Lung (tissue), 12 donors: ENCODE results near the gene B3GNT9. TPM values are rescaled to one million over a fixed set of nuclear protein-coding genes. Genes with fewer than 3 reads are reported as not detected.

Experiments
- ATAC-seq: fragments of 200-7000 bp; cut with Tn5 transposase; one replicate; pipeline ENCODE4 v1.9.1; 2020; ENCODE audit warnings: moderate number of reproducible peaks; ENCODE audit not compliant: insufficient read depth, low FRiP score
- DNase-seq, 3 donors: peaks; one replicate each; pipeline ENCODE4 v3.0.0-alpha.2; 2013 to 2017
- H3K27ac ChIP-seq, 2 donors: one replicate each; pipeline ENCODE4 v1.5.1; 2013; ENCODE audit warnings: mild to moderate bottlenecking in 2 of 2, moderate library complexity in 2 of 2, control low read depth in 1 of 2, inconsistent platforms in 1 of 2, low read depth in 1 of 2, low read length in 1 of 2
- H3K27me3 ChIP-seq, 3 donors: one replicate each; pipeline ENCODE4 v1.5.1; 2013; ENCODE audit warnings: low read length in 2 of 3; ENCODE audit not compliant: control insufficient read depth in 3 of 3, insufficient read depth in 3 of 3
- H3K36me3 ChIP-seq, 4 donors: one replicate each; pipeline ENCODE4 v1.5.1; 2013; ENCODE audit warnings: low read length in 4 of 4, mild to moderate bottlenecking in 1 of 4, moderate library complexity in 1 of 4; ENCODE audit not compliant: control insufficient read depth in 4 of 4, insufficient read depth in 4 of 4
- H3K4me1 ChIP-seq, 5 donors: one replicate each; pipeline ENCODE4 v1.5.1; 2013; ENCODE audit warnings: low read length in 5 of 5, mild to moderate bottlenecking in 2 of 5, moderate library complexity in 1 of 5; ENCODE audit not compliant: control insufficient read depth in 5 of 5, insufficient read depth in 5 of 5
- H3K4me3 ChIP-seq: one replicate; pipeline ENCODE4 v1.5.1; 2013; ENCODE audit warnings: mild to moderate bottlenecking, control low read depth, moderate library complexity
- H3K9ac ChIP-seq, 2 donors: one replicate each; pipeline ENCODE4 v1.5.1; 2013; ENCODE audit warnings: low read length in 2 of 2, control low read depth in 1 of 2; ENCODE audit not compliant: insufficient read depth in 1 of 2
- H3K9me3 ChIP-seq, 4 donors: one replicate each; pipeline ENCODE4 v1.5.1; 2013; ENCODE audit warnings: low read length in 3 of 4, mild to moderate bottlenecking in 1 of 4, moderate library complexity in 1 of 4; ENCODE audit not compliant: control insufficient read depth in 4 of 4, insufficient read depth in 3 of 4
- CTCF ChIP-seq: IDR thresholded peaks from 2 replicates; pipeline ENCODE4 v1.5.1; 2012; ENCODE audit warnings: mild to moderate bottlenecking; ENCODE audit errors: control extremely low read depth, extremely low read depth
- WGBS, 2 donors: extraction: QIAGEN DNeasy Blood & Tissue Kit; methylation state at CpG; one replicate each; pipeline ENCODE4 v1.1.7; 2013; 5-methylcytosine and 5-hydroxymethylcytosine counted together
- polyA plus RNA-seq, 2 donors: library from polyadenylated mRNA; stranded (reverse); fragments of 200-250 nt; gene quantifications; one replicate each; pipeline ENCODE4 v1.2.1, GENCODE V29; 2013
- total RNA-seq, 2 donors: library from RNA; depleted of rRNA in 1 of 2; stranded (reverse); fragments of >200 nt in 1 of 2; gene quantifications; one replicate each; pipeline ENCODE4 v1.2.1, GENCODE V29; 2014 to 2021
- donor health status: control.
- donor health status: control.
- donor health status: Bipolar disorder and iron deficiency.
- donor health status: healthy.
- donor health status: DM: yes; HTN: yes; CAD: no.

B3GNT9 gene
- total and polyA plus RNA-seq, 4 donors = 8.4 to 22.9 (median 14.5) TPM

GRCh38 chr16:67190448-67191399 lies 39.9 kb upstream of the B3GNT9 start:
- TF ChIP-seq CTCF = no peak
- Histone ChIP-seq H3K27ac (peak overlapping the region in 1 of 2 donors; percentile 56), H3K36me3 (peaks cover 11 to 18% (median 13%) of the 10 kb centered on the region in 4 donors), H3K9me3 (no peaks in the 10 kb centered on the region), H3K4me1 (peaks cover 8 to 26% (median 12%) of the 10 kb centered on the region in 5 donors), H3K9ac (no peak overlapping the region), H3K4me3 (no peak overlapping the region), H3K27me3 (no peaks in the 10 kb centered on the region)
- ATAC-seq (no peak), DNase-seq (no peak)
- WGBS, 2 donors = 77% methylated on average over 13 of the region's 13 CpGs

DNA sequence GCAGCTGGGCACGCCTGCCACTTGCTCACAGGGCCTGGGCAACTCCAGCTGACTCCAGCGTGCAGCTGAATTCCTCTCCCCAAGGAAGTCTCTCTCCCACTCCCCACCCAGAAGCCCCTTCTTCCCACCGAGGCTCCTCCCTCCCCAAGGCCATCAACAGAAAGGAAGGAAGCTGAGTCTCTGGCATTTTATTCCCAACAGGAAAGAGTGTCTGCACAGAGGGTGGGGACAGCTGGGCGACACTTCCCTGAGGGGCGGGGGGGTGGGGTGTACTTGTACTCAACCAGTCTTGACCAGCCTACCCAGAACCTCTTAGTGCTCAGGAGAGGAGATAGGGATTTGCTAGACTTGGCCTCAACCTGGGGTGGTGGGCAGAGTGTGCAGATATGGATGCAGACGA lies 39.2 kb upstream of the B3GNT9 start, which contains the start of gene EXOC3L1:
Gene EXOC3L1 (minus strand): TSS at position 96 of the 400 bp plus-strand sequence. CDS start 460 bp downstream, outside the sequence.
- ATAC-seq (no peak), DNase-seq (peak in 1 of 3 donors; percentile 22)
- Histone ChIP-seq H3K4me3 (peak within 1 kb of the TSS; percentile 45), H3K36me3 (peaks cover 6 to 11% (median 10%) of the 10 kb centered on the region in 4 donors), H3K4me1 (peaks cover 8 to 33% (median 18%) of the 10 kb centered on the region in 5 donors), H3K27me3 (no peaks in the 10 kb centered on the region), H3K9ac (no peak within 1 kb of the TSS), H3K27ac (peak within 1 kb of the TSS in 1 of 2 donors; percentile 56), H3K9me3 (no peaks in the 10 kb centered on the region)
- TF ChIP-seq CTCF = no peak
- 33 to 42% methylated on average over 6 of the region's 6 CpGs for WGBS, 2 donors

DNA sequence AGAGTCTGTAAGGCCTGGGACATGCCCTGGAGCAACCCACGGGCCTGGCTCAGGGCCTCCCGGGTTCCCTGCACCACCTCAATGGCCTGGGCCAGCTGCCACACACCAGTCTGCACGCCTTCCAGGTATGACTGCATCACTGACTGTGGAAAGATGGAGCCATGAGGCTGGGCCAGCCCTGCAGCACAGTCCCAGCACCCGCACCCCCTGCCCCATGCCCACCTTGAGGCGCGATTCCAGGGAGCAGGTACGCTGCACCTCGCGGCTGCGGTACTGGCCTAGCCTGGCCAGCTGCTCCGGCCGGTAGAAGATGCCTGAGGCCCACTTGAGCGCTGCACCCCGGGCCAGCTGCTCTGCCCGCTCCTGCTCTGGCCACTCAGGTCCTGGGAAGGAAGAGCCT lies 38.0 kb upstream of the B3GNT9 start:
- WGBS, 2 donors = 92 to 98% methylated on average over 15 of the region's 15 CpGs

More for the DNA sequence above, 38.0 kb upstream of the B3GNT9 start:
- H3K27ac ChIP-seq = no peak overlapping the region
- no peak for TF ChIP-seq CTCF
- H3K36me3 ChIP-seq = peaks cover 0 to 1% (median 0%) of the 10 kb centered on the region in 4 donors
- peaks cover 8 to 41% (median 18%) of the 10 kb centered on the region in 5 donors for H3K4me1 ChIP-seq
- DNase-seq (no peak), ATAC-seq (no peak)
- no peaks in the 10 kb centered on the region for H3K27me3 ChIP-seq
- H3K4me3 ChIP-seq = no peak overlapping the region
- no peak overlapping the region for H3K9ac ChIP-seq
- H3K9me3 ChIP-seq = no peaks in the 10 kb centered on the region
